A549 (cell line): ENCODE measurements around the gene ARMH4. TPM values are rescaled to one million over a fixed set of nuclear protein-coding genes. Genes with fewer than 3 reads are reported as not detected.

Experiments
- ATAC-seq, 2 experiments: fragments of 200-7000 bp in 1 of 2; fragments of >200 bp in 1 of 2; cut with Nextera tagmentation in 1 of 2; cut with Tn5 transposase in 1 of 2; 3 replicates each; pipeline versions ENCODE4 v1.8.0 to v1.9.1; 2018 to 2020; ENCODE audit warnings: mild to moderate bottlenecking in 1 of 2, moderate library complexity in 1 of 2
- CTCF ChIA-PET: fragments of 300-600 bp; sonication (Branson Sonifier 250); formaldehyde crosslinking; extraction: SDS; loops from one replicate; lab custom pipeline; 2021; ENCODE audit warnings: antibody characterized with exemption, inconsistent platforms; lab: Yijun Ruan, JAX
- POLR2A ChIA-PET: fragments of 350-600 bp; formaldehyde crosslinking; extraction: SDS; loops from one replicate; lab custom pipeline; 2021; ENCODE audit warnings: antibody characterized with exemption, inconsistent platforms; lab: Yijun Ruan, JAX
- DNase-seq, 2 experiments: peaks; one replicate each; pipeline versions ENCODE4 v3.0.0 to v3.0.0-alpha.2; 2011 to 2016; ENCODE audit warnings: low read depth in 1 of 2, low spot score in 1 of 2
- FAIRE-seq: peaks from 2 replicates; lab custom pipeline; 2011; peaks lifted over from hg19 to GRCh38; lab: Jason Lieb, UNC
- H3K27ac ChIP-seq, 2 experiments: fragments of >200 bp; sonication (Bioruptor Twin); formaldehyde crosslinking; 3 replicates each; pipeline ENCODE4 v1.5.1; 2016 to 2017
- H3K4me1 ChIP-seq: fragments of >200 bp; sonication (Bioruptor Twin); formaldehyde crosslinking; 3 replicates; pipeline ENCODE4 v1.6.1; 2016
- H3K4me2 ChIP-seq: fragments of >200 bp; sonication (Bioruptor Twin); formaldehyde crosslinking; 3 replicates; pipeline ENCODE4 v1.6.1; 2016
- H3K4me3 ChIP-seq: fragments of >200 bp; sonication (Bioruptor Twin); formaldehyde crosslinking; 3 replicates; pipeline ENCODE4 v1.5.1; 2016
- H3K9me3 ChIP-seq: fragments of >200 bp; sonication (Bioruptor Twin); formaldehyde crosslinking; 3 replicates; pipeline ENCODE4 v1.6.1; 2016
- CBX2 ChIP-seq: fragments of 200-600 bp; sonication (generic); IDR thresholded peaks from 2 replicates; pipeline ENCODE4 v1.6.1; 2016; ENCODE audit warnings: low read depth, mild to moderate bottlenecking, borderline replicate concordance
- CBX8 ChIP-seq: fragments of 200-600 bp; sonication (generic); IDR thresholded peaks from 2 replicates; pipeline ENCODE4 v1.6.1; 2016
- CHD4 ChIP-seq: fragments of 200-600 bp; sonication (generic); IDR thresholded peaks from 2 replicates; pipeline ENCODE4 v1.6.1; 2016; ENCODE audit warnings: antibody characterized with exemption, mild to moderate bottlenecking, borderline replicate concordance
- CTCF ChIP-seq: fragments of >200 bp; sonication (Bioruptor Twin); formaldehyde crosslinking; IDR thresholded peaks from 3 replicates; pipeline ENCODE4 v1.5.1; 2016
- E2F6 ChIP-seq: IDR thresholded peaks from 2 replicates; pipeline ENCODE4 v1.6.1; 2012; ENCODE audit warnings: low read depth, borderline replicate concordance
- EHF ChIP-seq: fragments of 250-450 bp; sonication (Bioruptor Pico); IDR thresholded peaks from 2 replicates; pipeline ENCODE4 v1.5.0; 2020; ENCODE audit warnings: mild to moderate bottlenecking
- ELK1 ChIP-seq: fragments of 150-350 bp; IDR thresholded peaks from 2 replicates; pipeline ENCODE4 v1.6.1; 2014; ENCODE audit warnings: low read depth, mild to moderate bottlenecking, low read length
- HDAC2 ChIP-seq: fragments of 200-600 bp; sonication (generic); IDR thresholded peaks from 2 replicates; pipeline ENCODE4 v1.6.1; 2016
- HMGXB4 ChIP-seq: fragments of 250-450 bp; sonication (Bioruptor Pico); IDR thresholded peaks from 2 replicates; pipeline ENCODE4 v1.5.0; 2021; ENCODE audit warnings: mild to moderate bottlenecking, moderate library complexity, borderline replicate concordance
- KDM1A ChIP-seq: fragments of 200-600 bp; sonication (generic); IDR thresholded peaks from 2 replicates; pipeline ENCODE4 v1.6.1; 2016; ENCODE audit warnings: low read depth, mild to moderate bottlenecking
- KDM5A ChIP-seq: fragments of 200-600 bp; sonication (generic); IDR thresholded peaks from 2 replicates; pipeline ENCODE4 v1.6.1; 2016; ENCODE audit warnings: antibody characterized with exemption, mild to moderate bottlenecking
- MYC ChIP-seq: IDR thresholded peaks from 2 replicates; pipeline ENCODE4 v1.6.1; 2012; ENCODE audit warnings: mild to moderate bottlenecking, inconsistent platforms, low read length, improper control_type of control experiment, borderline replicate concordance
- PHF8 ChIP-seq: fragments of 200-600 bp; sonication (generic); IDR thresholded peaks from 2 replicates; pipeline ENCODE4 v1.6.1; 2016; ENCODE audit warnings: low read depth, mild to moderate bottlenecking, antibody characterized with exemption, moderate library complexity, borderline replicate concordance
- REST ChIP-seq: fragments of 200-600 bp; sonication (generic); IDR thresholded peaks from 2 replicates; pipeline ENCODE4 v1.6.1; 2016; ENCODE audit warnings: antibody characterized with exemption, mild to moderate bottlenecking, moderate library complexity
- RFX5 ChIP-seq: fragments of 450-650 bp; IDR thresholded peaks from 2 replicates; pipeline ENCODE4 v1.7.1; 2014; ENCODE audit warnings: antibody characterized with exemption, mild to moderate bottlenecking, moderate library complexity
- RNF2 ChIP-seq: fragments of 200-600 bp; sonication (generic); IDR thresholded peaks from 2 replicates; pipeline ENCODE4 v1.6.1; 2016; ENCODE audit warnings: low read depth, mild to moderate bottlenecking, antibody characterized with exemption, moderate library complexity, borderline replicate concordance
- SREBF2 ChIP-seq: fragments of 450-650 bp; IDR thresholded peaks from 2 replicates; pipeline ENCODE4 v1.6.1; 2014; ENCODE audit warnings: mild to moderate bottlenecking, moderate library complexity
- USF2 ChIP-seq: fragments of 450-650 bp; IDR thresholded peaks from 2 replicates; pipeline ENCODE4 v1.6.1; 2014; ENCODE audit warnings: antibody characterized with exemption
- ZC3H11A ChIP-seq: fragments of 450-650 bp; IDR thresholded peaks from 2 replicates; pipeline ENCODE4 v1.6.1; 2014; ENCODE audit warnings: antibody characterized with exemption, mild to moderate bottlenecking
- ZSCAN20 ChIP-seq: fragments of 250-450 bp; sonication (Bioruptor Pico); IDR thresholded peaks from 2 replicates; pipeline ENCODE4 v1.8.0; 2022; ENCODE audit warnings: mild to moderate bottlenecking, moderate library complexity
- WGBS: methylation state at CpG from one replicate; pipeline ENCODE4 v1.1.6; 2017; ENCODE audit errors: missing lambda C conversion rate; 5-methylcytosine and 5-hydroxymethylcytosine counted together
- polyA plus RNA-seq, 4 experiments: library from polyadenylated mRNA; depleted of rRNA in 3 of 4; stranded (reverse); fragments of >200 nt; fragmentation: RNase III in 1 of 4; extraction: RNeasy Plus Mini Kit Qiagen cat#74134 plus additional on column Dnase treatment in 1 of 4; gene quantifications; 2 replicates in 3 of 4; 3 replicates in 1 of 4; pipeline ENCODE4 v1.2.3, GENCODE V29; 2011 to 2017

The ARMH4 gene
- polyA plus RNA-seq, 2 of the 4 experiments (the other 2 are of a cell fraction) = 0.56 to 0.77 TPM

GRCh38 chr14:57987596-57988300 lies 164.3 kb downstream of the ARMH4 start:
- H3K4me3 ChIP-seq = no peak overlapping the region
- H3K27ac ChIP-seq = no peak overlapping the region
- H3K9me3 ChIP-seq = no peaks in the 10 kb centered on the region
- ChIA-PET CTCF (no interaction called here), POLR2A (no interaction called here)
- FAIRE-seq (no peak), DNase-seq (no peak), ATAC-seq (no peak)
- H3K4me1 ChIP-seq = no peaks in the 10 kb centered on the region
- 22% methylated on average over 6 of the region's 6 CpGs for WGBS
- no peak overlapping the region for H3K4me2 ChIP-seq
- no peak for TF ChIP-seq ZC3H11A
- TF ChIP-seq CTCF = no peak
- no peak for TF ChIP-seq ZSCAN20
- no peak for TF ChIP-seq RFX5
- no peak for TF ChIP-seq EHF (CRISPR knock-in tag)
- no peak for TF ChIP-seq CHD4
- no peak for TF ChIP-seq E2F6
- no peak for TF ChIP-seq ELK1
- no peak for TF ChIP-seq CBX2
- no peak for TF ChIP-seq PHF8
- no peak for TF ChIP-seq MYC
- no peak for TF ChIP-seq USF2

- ATAC-seq = no peak
- H3K27ac ChIP-seq = no peak overlapping the region
Observed at GRCh38 chr14:57987051-57987450, 165.0 kb downstream of the ARMH4 start.

More at GRCh38 chr14:57987051-57987450, 165.0 kb downstream of the ARMH4 start:
- Histone ChIP-seq H3K4me2 (no peak overlapping the region), H3K4me3 (no peak overlapping the region), H3K4me1 (no peaks in the 10 kb centered on the region), H3K9me3 (no peaks in the 10 kb centered on the region)
- no peak for DNase-seq
- no peak for FAIRE-seq
- WGBS = 5% methylated on average over 1 of the region's 1 CpG
- no peak for TF ChIP-seq REST
- TF ChIP-seq CBX8 = no peak
- no peak for TF ChIP-seq KDM1A
- no peak for TF ChIP-seq SREBF2
- no peak for TF ChIP-seq RFX5
- no peak for TF ChIP-seq ELK1
- no peak for TF ChIP-seq KDM5A
- no peak for TF ChIP-seq HDAC2
- no peak for TF ChIP-seq EHF (CRISPR knock-in tag)
- no peak for TF ChIP-seq RNF2
- no peak for TF ChIP-seq HMGXB4
- ChIA-PET CTCF (no interaction called here), POLR2A (no interaction called here)
